MM.1S (cell line): ENCODE results near the gene STING1.

Source experiments
- DNase-seq: peaks from one replicate; pipeline ENCODE4 v3.0.0-alpha.2; 2015
- H2AFZ ChIP-seq: fragments of 300-600 bp; sonication (generic); 2 replicates; pipeline ENCODE4 v1.6.0; 2016; ENCODE audit warnings: antibody characterized with exemption, low read length
- H3F3A ChIP-seq: fragments of 300-600 bp; sonication (generic); 2 replicates; pipeline ENCODE4 v1.6.1; 2016; ENCODE audit warnings: mild to moderate bottlenecking, antibody characterized with exemption, low read length, moderate library complexity, mixed read lengths; ENCODE audit not compliant: insufficient read depth
- H3K27ac ChIP-seq: fragments of 300-600 bp; sonication (generic); 2 replicates; pipeline ENCODE4 v1.5.1; 2016; ENCODE audit warnings: mild to moderate bottlenecking, low read length
- H3K27me3 ChIP-seq: fragments of 300-600 bp; sonication (generic); replicated peaks from 2 replicates; pipeline ENCODE4 v1.6.0; 2016; ENCODE audit warnings: low read length; ENCODE audit not compliant: insufficient read depth
- H3K36me3 ChIP-seq: fragments of 300-600 bp; sonication (generic); replicated peaks from 2 replicates; pipeline ENCODE4 v1.6.1; 2016; ENCODE audit warnings: mild to moderate bottlenecking, low read length, mixed read lengths; ENCODE audit not compliant: insufficient read depth
- H3K4me1 ChIP-seq: fragments of 300-600 bp; sonication (generic); 2 replicates; pipeline ENCODE4 v1.6.1; 2016; ENCODE audit warnings: low read length, mixed read lengths
- H3K4me2 ChIP-seq: fragments of 300-600 bp; sonication (generic); 2 replicates; pipeline ENCODE4 v1.6.0; 2016; ENCODE audit warnings: low read depth, low read length
- H3K4me3 ChIP-seq: fragments of 300-600 bp; sonication (generic); 2 replicates; pipeline ENCODE4 v1.5.1; 2016; ENCODE audit warnings: low read length, mixed read lengths
- H3K79me2 ChIP-seq: fragments of 300-600 bp; sonication (generic); 2 replicates; pipeline ENCODE4 v1.6.1; 2016; ENCODE audit warnings: mixed run types, low read length, mixed read lengths
- H3K9ac ChIP-seq: fragments of 300-600 bp; sonication (generic); 2 replicates; pipeline ENCODE4 v1.6.1; 2016; ENCODE audit warnings: low read length, mixed read lengths
- H3K9me2 ChIP-seq: fragments of 300-600 bp; sonication (generic); replicated peaks from 2 replicates; pipeline ENCODE4 v1.6.1; 2016; ENCODE audit warnings: mild to moderate bottlenecking, low read length, mixed read lengths; ENCODE audit not compliant: insufficient read depth
- H3K9me3 ChIP-seq: fragments of 300-600 bp; sonication (generic); replicated peaks from 2 replicates; pipeline ENCODE4 v1.6.1; 2016; ENCODE audit warnings: mild to moderate bottlenecking, low read length, mixed read lengths; ENCODE audit not compliant: insufficient read depth
- H4K20me1 ChIP-seq: fragments of 300-600 bp; sonication (generic); 2 replicates; pipeline ENCODE4 v1.6.1; 2016; ENCODE audit warnings: mild to moderate bottlenecking, low read length, moderate library complexity, mixed read lengths; ENCODE audit not compliant: insufficient read depth
- EZH2 ChIP-seq: fragments of 300-600 bp; sonication (generic); optimal IDR thresholded peaks from 2 replicates; pipeline ENCODE3; 2017; ENCODE audit warnings: low read depth, mild to moderate bottlenecking, antibody characterized with exemption, low read length, mixed read lengths
- EZH2phosphoT487 ChIP-seq: fragments of 300-600 bp; sonication (generic); IDR thresholded peaks from 2 replicates; pipeline ENCODE4 v1.6.1; 2018; ENCODE audit warnings: antibody characterized with exemption, low read length
- TF ChIP-seq, protein P1 (sequence below): fragments of 300-600 bp; sonication (generic); IDR thresholded peaks from 2 replicates; pipeline ENCODE4 v1.5.1; 2016; ENCODE audit warnings: antibody characterized with exemption, low read length, mixed read lengths

The STING1 gene

DNA sequence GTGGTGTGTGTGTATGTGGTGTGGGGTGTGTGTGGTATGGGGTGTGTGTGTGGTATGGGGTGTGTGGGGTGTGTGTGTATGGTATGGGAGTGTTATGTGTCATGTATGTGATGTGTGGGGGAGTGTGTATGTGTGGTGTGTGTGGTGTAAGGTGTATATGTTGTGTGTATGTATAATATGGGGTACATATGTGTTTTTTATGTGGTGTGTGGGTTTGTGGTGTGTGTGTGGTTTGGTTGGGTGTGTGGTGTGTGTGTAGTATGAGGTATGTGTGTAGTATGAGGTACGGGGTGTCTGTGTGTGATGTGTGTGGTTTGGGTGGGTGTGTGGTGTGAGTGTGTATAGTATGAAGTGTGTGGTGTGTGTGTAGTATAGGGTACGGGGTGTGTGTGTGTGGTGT lies 31.4 kb downstream of the STING1 start:
- no peaks in the 10 kb centered on the region for H3K36me3 ChIP-seq
- TF ChIP-seq EZH2phosphoT487 (no peak), EZH2 (no peak)
- TF ChIP-seq, protein P1, sequence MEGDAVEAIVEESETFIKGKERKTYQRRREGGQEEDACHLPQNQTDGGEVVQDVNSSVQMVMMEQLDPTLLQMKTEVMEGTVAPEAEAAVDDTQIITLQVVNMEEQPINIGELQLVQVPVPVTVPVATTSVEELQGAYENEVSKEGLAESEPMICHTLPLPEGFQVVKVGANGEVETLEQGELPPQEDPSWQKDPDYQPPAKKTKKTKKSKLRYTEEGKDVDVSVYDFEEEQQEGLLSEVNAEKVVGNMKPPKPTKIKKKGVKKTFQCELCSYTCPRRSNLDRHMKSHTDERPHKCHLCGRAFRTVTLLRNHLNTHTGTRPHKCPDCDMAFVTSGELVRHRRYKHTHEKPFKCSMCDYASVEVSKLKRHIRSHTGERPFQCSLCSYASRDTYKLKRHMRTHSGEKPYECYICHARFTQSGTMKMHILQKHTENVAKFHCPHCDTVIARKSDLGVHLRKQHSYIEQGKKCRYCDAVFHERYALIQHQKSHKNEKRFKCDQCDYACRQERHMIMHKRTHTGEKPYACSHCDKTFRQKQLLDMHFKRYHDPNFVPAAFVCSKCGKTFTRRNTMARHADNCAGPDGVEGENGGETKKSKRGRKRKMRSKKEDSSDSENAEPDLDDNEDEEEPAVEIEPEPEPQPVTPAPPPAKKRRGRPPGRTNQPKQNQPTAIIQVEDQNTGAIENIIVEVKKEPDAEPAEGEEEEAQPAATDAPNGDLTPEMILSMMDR: no peak
- H3K27ac ChIP-seq: no peak overlapping the region
- DNase-seq: no peak
- no peaks in the 10 kb centered on the region for H3K9me3 ChIP-seq
- no peaks in the 10 kb centered on the region for H3F3A ChIP-seq
- no peaks in the 10 kb centered on the region for H4K20me1 ChIP-seq
- H3K9me2 ChIP-seq: no peaks in the 10 kb centered on the region
- no peak overlapping the region for H3K4me3 ChIP-seq
- H3K9ac ChIP-seq: no peak overlapping the region
- no peak overlapping the region for H2AFZ ChIP-seq
- no peak overlapping the region for H3K4me2 ChIP-seq
- H3K79me2 ChIP-seq: no peaks in the 10 kb centered on the region
- no peaks in the 10 kb centered on the region for H3K27me3 ChIP-seq
- no peaks in the 10 kb centered on the region for H3K4me1 ChIP-seq

DNA sequence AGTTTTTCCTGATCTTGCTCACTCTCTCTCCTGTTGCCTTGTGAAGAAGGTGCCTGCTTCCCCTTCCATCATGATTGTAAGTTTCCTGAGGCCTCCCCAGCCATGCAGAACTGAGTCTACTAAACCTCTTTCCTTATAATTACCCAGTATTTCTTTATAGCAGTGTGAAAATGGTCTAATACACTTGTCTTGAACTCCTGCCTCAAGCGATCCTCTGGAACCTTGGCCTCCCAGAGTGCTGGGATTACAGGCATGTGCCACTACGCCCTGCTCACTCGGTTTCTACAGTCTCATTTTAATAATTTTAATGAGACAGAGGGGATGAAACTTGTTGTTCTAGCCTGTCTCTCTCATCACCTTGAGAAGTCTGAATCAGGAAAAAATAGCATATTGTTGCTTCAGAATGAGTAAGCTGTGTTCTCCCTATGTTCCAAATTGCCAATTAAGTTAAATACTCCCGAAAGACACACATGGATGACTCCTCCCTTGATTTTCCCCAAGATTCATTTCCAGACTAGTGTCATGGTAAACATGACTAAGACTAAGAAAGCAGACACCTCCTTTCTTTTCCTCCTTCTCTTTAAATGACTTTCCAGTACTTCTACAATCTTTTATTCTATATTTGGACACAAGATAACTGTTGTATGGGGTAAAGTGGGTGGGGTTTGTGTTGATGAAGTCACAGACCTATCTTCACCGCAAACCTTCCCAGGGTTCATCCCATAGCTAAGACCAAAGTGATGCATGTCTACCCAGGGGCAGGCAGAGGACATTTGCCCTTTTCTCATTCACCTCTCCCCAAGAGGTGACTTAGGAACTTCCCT lies 35.4 kb downstream of the STING1 start:
- H3K9ac ChIP-seq: no peak overlapping the region
- H3K4me3 ChIP-seq: no peak overlapping the region
- H4K20me1 ChIP-seq: no peaks in the 10 kb centered on the region
- H3K9me2 ChIP-seq: no peaks in the 10 kb centered on the region
- DNase-seq: no peak
- no peaks in the 10 kb centered on the region for H3K36me3 ChIP-seq
- H3F3A ChIP-seq: no peaks in the 10 kb centered on the region
- H2AFZ ChIP-seq: no peak overlapping the region
- no peaks in the 10 kb centered on the region for H3K79me2 ChIP-seq
- no peaks in the 10 kb centered on the region for H3K9me3 ChIP-seq
- no peaks in the 10 kb centered on the region for H3K27me3 ChIP-seq
- no peak for TF ChIP-seq EZH2phosphoT487
- no peak for TF ChIP-seq EZH2
- TF ChIP-seq, protein P1: no peak
- H3K4me1 ChIP-seq: no peaks in the 10 kb centered on the region
- H3K27ac ChIP-seq: no peak overlapping the region
- no peak overlapping the region for H3K4me2 ChIP-seq

DNA sequence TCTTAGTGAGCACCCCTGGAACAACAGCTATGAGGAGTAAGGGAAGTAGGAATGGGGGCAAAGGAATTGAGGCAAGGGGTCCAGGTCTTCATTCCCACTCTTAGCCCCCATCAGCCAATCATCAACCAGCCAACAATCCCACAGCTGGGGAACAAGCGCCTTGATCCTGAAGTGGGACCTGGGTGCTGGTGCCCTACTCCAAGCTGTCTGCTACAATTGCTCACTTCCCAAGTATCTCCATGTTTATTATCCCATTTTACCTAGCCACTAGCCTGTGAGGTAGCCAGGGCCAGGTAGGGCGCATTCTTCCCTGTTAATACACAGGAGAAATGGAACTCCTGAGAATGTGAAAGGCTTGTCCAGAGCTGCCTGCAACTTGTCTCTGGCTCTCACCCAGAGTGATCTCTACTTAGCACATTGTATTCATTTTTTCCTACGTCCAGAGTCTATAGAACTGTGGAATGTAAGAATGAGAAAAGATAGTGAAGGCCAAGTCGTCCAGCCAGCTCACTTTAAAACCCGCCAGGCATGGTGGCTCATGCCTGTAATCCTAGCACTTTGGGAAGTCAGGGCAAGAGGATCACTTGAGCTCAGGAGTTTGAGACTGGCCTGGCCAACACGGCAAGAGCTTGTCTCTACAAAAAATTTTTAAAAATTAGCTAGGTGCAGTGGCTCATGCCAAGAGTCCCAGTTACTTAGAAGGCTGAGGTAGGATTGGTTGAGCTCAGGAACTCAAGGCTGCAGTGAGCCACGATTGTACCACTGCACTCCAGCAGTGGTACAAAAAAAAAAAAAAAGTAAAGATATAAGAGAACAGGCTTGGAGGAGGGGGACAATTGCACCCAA lies 37.0 kb downstream of the STING1 start:
- H2AFZ ChIP-seq: no peak overlapping the region

More for the DNA sequence above, 37.0 kb downstream of the STING1 start:
- DNase-seq: no peak
- Histone ChIP-seq H3K36me3 (no peaks in the 10 kb centered on the region), H3K79me2 (no peaks in the 10 kb centered on the region), H4K20me1 (no peaks in the 10 kb centered on the region), H3K4me2 (no peak overlapping the region), H3K9me3 (no peaks in the 10 kb centered on the region), H3K4me1 (no peaks in the 10 kb centered on the region), H3K4me3 (no peak overlapping the region), H3K27me3 (no peaks in the 10 kb centered on the region), H3F3A (no peaks in the 10 kb centered on the region), H3K9ac (no peak overlapping the region), H3K9me2 (no peaks in the 10 kb centered on the region), H3K27ac (no peak overlapping the region)
- TF ChIP-seq EZH2 (no peak), EZH2phosphoT487 (no peak)
- TF ChIP-seq, protein P1: no peak
